ENCODE measurements around the gene FARSA.
"Not testable (repeated sequence)": the region's sequence is repeated elsewhere in the genome, so short reads cannot be mapped to it uniquely, and the experiment has no call there.

The FARSA gene

DNA sequence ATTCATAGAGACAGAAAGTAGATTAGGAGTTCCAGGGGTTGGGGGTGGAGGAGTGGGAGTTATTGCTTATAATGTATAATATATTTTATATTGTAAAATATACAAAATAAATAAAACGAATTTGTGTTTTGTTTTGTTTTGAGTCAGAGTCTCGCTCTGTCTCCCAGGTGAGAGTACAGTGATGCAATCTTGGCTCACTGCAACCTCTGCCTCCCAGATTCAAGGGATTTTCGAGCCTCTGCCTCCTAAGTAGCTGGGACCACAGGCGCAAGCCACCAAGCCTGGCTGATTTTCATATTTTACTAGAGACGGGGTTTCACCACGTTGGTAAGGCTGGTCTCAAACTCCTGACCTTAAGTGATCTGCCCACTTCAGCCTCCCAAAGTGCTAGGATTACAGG is 26.0 kb upstream of the FARSA start:
- Histone ChIP-seq H3K4me2 (no peak overlapping the region), H4K20me1 (ENCODE audit: insufficient read depth) (no peaks in the 10 kb centered on the region), H3K9ac (no peak overlapping the region), H3K27ac (no peak overlapping the region), H3K4me1 (ENCODE audit: low read depth, poor library complexity, severe bottlenecking) (peaks cover 4% of the 10 kb centered on the region), H3K36me3 (ENCODE audit: insufficient read depth) (no peaks in the 10 kb centered on the region), H3K27me3 (ENCODE audit: insufficient read depth, low read depth) (peaks cover 10% of the 10 kb centered on the region; the same call in 1 of the 2 replicates), H3K4me3 (IDR thresholded peaks at IDR 0.05; ENCODE audit: insufficient read depth, low read depth, low read length) (no peak overlapping the region), H3K79me2 (ENCODE audit: insufficient read depth, low read depth) (no peaks in the 10 kb centered on the region), H2AFZ (ENCODE audit: low read depth) (no peak overlapping the region)
- no peak for TF ChIP-seq CTCF (conservative IDR thresholded peaks at IDR 0.05; ENCODE audit: low read depth, low read length)

DNA sequence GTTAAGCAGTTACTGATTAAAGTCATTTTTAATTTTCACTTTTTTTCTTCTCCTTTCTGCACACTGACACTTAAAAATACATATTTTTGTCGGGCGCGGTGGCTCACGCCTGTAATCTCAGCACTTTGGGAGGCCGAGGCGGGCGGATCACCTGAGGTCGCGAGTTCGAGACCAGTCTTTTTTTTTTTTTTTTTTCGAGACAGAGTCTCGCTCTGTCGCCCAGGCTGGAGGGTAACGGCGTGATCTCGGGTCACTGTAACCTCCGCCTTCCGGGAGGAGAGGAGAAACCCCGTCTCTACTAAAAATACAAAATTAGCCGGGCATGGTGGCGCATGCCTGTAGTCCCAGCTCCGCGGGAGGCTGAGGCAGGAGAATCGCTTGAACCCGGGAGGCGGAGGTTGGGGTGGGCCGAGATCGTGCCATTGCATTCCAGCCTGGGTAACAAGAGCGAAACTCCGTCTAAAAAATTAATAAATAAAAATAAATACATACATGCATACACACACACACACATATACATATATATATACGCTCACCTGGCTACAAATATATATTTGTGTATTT is 24.0 kb upstream of the FARSA start:
- Histone ChIP-seq H2AFZ (ENCODE audit: low read depth) (peak overlapping the region; percentile 78), H3K9ac (peak overlapping the region; percentile 66; the same call in 1 of the 2 replicates), H3K27ac (peak overlapping the region; percentile 43), H3K4me2 (peak overlapping the region; percentile 51; the same call in 1 of the 2 replicates)
- not testable (repeated sequence) for H3K36me3 ChIP-seq (ENCODE audit: insufficient read depth); H3K79me2 ChIP-seq (ENCODE audit: insufficient read depth, low read depth); H4K20me1 ChIP-seq (ENCODE audit: insufficient read depth); H3K27me3 ChIP-seq (ENCODE audit: insufficient read depth, low read depth); H3K4me1 ChIP-seq (ENCODE audit: low read depth, poor library complexity, severe bottlenecking); H3K4me3 ChIP-seq (IDR thresholded peaks at IDR 0.05; ENCODE audit: insufficient read depth, low read depth, low read length)

GRCh38 chr19:12956446-12957388 is 23.2 kb upstream of the FARSA start, which contains the start of gene GADD45GIP1:
Gene GADD45GIP1, minus strand, starts transcription at chr19:12957223. Its CDS starts 11 bp downstream, at chr19:12957212.
- Histone ChIP-seq H3K27me3 (ENCODE audit: insufficient read depth, low read depth) (no peaks in the 10 kb centered on the region; the same call in 1 of the 2 replicates), H2AFZ (ENCODE audit: low read depth) (peak within 1 kb of the TSS; percentile 78), H3K79me2 (ENCODE audit: insufficient read depth, low read depth) (no peaks in the 10 kb centered on the region), H3K27ac (peak within 1 kb of the TSS; percentile 43), H3K4me1 (ENCODE audit: low read depth, poor library complexity, severe bottlenecking) (peaks cover 4% of the 10 kb centered on the region), H3K4me2 (peak within 1 kb of the TSS; percentile 51), H3K9ac (peak within 1 kb of the TSS; percentile 66; the same call in 1 of the 2 replicates), H3K36me3 (ENCODE audit: insufficient read depth) (no peaks in the 10 kb centered on the region), H3K4me3 (IDR thresholded peaks at IDR 0.05; ENCODE audit: insufficient read depth, low read depth, low read length) (no peak within 1 kb of the TSS), H4K20me1 (ENCODE audit: insufficient read depth) (no peaks in the 10 kb centered on the region)
- TF ChIP-seq CTCF (conservative IDR thresholded peaks at IDR 0.05; ENCODE audit: low read depth, low read length): no peak

DNA sequence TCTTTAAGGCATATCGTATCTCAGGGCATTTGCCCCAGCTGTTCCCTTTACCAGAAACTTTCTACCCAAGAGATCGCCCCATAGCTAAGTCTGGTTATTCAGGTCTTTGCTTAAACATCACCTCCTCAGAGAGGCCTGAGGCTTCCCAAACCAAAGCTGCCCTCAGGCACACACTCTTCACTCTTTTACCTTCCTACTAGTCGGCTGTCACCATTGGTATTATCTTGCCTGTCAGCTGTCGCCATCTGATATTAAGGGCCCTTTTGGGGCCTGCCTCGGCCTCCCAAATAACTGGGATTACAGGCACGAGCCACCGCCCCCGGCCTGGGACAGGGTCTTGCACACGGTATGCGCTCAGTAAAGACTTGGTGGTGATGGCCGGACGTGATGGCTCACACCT is 22.5 kb upstream of the FARSA start:
- TF ChIP-seq CTCF (conservative IDR thresholded peaks at IDR 0.05; ENCODE audit: low read depth, low read length): no peak
- no peak overlapping the region for H3K9ac ChIP-seq
- H3K4me3 ChIP-seq (IDR thresholded peaks at IDR 0.05; ENCODE audit: insufficient read depth, low read depth, low read length): no peak overlapping the region
- no peaks in the 10 kb centered on the region; the same call in 1 of the 2 replicates for H3K27me3 ChIP-seq (ENCODE audit: insufficient read depth, low read depth)
- H3K4me2 ChIP-seq: peak overlapping the region; percentile 51; the same call in 1 of the 2 replicates
- no peak overlapping the region for H2AFZ ChIP-seq (ENCODE audit: low read depth)
- no peaks in the 10 kb centered on the region for H3K79me2 ChIP-seq (ENCODE audit: insufficient read depth, low read depth)
- H3K36me3 ChIP-seq (ENCODE audit: insufficient read depth): no peaks in the 10 kb centered on the region
- H3K27ac ChIP-seq: peak overlapping the region; percentile 43; the same call in 1 of the 2 replicates
- no peaks in the 10 kb centered on the region for H4K20me1 ChIP-seq (ENCODE audit: insufficient read depth)
- peaks cover 4% of the 10 kb centered on the region for H3K4me1 ChIP-seq (ENCODE audit: low read depth, poor library complexity, severe bottlenecking)

DNA sequence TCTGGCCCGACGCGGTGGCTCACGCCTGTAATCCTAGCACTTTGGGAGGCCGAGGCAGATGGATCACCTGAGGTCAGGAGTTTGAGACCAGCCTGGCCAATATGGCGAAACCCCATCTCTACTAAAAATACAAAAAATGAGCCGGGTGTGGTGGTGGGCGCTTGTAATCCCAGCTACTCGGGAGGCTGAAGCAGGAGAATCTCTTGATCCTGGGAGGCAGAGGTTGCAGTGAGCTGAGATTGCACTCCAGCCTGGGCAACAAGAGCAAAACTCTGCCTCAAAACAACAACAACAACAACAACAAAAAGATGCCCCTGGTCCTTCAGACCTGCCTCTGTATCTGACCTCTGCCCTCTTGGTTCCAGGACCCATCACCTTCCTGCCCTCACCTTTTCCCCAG is 22.1 kb upstream of the FARSA start:
- H3K4me3 ChIP-seq (IDR thresholded peaks at IDR 0.05; ENCODE audit: insufficient read depth, low read depth, low read length); H3K79me2 ChIP-seq (ENCODE audit: insufficient read depth, low read depth); H4K20me1 ChIP-seq (ENCODE audit: insufficient read depth); H3K36me3 ChIP-seq (ENCODE audit: insufficient read depth); H2AFZ ChIP-seq (ENCODE audit: low read depth); H3K27ac ChIP-seq; H3K9ac ChIP-seq; H3K4me1 ChIP-seq (ENCODE audit: low read depth, poor library complexity, severe bottlenecking); H3K27me3 ChIP-seq (ENCODE audit: insufficient read depth, low read depth): not testable (repeated sequence)
- peak overlapping the region; percentile 51; the same call in 1 of the 2 replicates for H3K4me2 ChIP-seq
